Measurements from ENCODE around the gene ADCY4.
A peak's percentile ranks its signal among the peaks of the same experiment; 100 is the strongest.

Gene ADCY4

DNA sequence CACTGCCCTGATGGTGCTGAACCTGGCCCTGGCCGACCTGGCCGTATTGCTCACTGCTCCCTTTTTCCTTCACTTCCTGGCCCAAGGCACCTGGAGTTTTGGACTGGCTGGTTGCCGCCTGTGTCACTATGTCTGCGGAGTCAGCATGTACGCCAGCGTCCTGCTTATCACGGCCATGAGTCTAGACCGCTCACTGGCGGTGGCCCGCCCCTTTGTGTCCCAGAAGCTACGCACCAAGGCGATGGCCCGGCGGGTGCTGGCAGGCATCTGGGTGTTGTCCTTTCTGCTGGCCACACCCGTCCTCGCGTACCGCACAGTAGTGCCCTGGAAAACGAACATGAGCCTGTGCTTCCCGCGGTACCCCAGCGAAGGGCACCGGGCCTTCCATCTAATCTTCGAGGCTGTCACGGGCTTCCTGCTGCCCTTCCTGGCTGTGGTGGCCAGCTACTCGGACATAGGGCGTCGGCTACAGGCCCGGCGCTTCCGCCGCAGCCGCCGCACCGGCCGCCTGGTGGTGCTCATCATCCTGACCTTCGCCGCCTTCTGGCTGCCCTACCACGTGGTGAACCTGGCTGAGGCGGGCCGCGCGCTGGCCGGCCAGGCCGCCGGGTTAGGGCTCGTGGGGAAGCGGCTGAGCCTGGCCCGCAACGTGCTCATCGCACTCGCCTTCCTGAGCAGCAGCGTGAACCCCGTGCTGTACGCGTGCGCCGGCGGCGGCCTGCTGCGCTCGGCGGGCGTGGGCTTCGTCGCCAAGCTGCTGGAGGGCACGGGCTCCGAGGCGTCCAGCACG, 18.9 kb downstream of the ADCY4 start:
- no peak for DNase-seq (ENCODE audit: low spot score)

DNA sequence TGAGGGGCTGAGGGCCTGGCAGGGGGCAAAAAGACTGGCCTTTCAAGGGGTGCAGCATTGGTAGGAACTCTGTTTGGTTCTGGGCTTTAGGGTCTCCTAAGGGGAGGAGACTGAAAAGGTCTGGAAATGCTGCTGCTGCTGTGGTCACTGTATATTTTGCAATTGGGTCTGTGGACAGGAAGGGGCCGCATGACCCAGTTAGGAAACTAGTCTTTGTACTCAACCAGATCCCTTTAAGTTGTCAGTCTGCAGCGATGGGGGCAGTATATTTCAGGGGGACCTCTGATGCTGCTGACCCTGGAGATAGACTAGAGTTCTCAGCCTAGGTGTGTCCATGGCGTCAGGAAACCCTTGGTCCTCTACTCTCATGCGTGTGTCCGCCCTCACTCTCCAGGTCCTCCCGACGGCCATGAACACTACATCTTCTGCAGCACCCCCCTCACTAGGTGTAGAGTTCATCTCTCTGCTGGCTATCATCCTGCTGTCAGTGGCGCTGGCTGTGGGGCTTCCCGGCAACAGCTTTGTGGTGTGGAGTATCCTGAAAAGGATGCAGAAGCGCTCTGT, 19.5 kb downstream of the ADCY4 start:
- no peak for DNase-seq (ENCODE audit: low spot score)

DNA sequence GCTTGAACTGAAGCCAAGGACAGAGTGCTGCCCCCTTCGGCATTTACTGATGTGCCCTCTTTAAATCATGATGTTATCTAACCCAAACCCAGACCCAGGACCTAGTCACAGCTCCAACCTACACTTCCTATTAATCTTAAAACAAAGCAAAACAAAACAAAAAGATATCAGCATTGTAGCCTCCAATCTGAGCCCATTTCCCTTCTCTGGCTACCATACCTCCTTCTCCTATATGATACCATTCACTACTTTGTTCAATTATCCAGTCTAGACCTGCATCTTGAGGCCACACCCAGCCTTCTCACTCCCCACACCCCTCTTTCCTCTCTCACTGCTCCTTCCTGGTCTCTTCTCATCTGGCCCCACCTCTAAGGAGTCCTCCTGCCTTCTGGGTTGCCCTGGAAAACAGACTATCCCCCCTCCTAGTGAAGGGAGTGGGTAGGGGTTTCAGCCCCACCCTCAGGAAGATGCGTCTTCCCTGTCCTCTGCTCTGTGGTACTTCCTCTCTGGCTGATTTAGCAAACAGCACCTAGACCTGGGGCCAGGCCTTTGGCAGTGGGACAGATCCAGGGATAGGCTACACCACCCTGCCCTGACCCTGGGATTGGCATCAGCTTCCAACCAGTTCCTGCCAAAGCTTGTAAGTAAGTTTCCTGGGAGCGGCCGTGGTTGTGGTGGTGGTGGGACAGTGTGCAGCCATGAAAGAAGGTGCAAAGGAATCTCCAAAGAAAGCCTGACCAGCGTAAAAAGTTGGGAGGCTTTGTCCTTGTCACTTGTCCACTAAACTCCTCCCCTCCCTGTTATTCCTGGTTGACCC, 20.3 kb downstream of the ADCY4 start:
- no peak for DNase-seq (ENCODE audit: low spot score)

DNA sequence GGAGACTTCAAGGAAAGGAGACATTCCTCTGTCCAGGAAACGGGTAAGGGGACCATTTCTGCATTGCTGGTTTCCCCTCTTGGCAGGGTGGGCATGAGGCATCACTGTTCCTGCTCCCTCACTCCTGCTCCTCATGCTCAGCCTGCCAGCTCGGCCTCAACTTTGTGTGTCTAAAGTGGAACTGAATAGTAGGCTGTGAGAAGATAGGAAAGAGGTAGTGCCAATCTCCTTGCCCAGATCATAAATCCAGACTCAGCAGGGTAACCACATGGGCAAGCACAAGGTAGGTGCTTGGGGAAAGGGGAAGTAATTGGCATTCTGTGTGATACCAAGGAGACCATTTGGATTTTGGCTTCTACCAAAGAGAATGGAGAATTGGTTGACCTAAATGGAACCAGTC, 21.0 kb downstream of the ADCY4 start:
- no peak for DNase-seq (ENCODE audit: low spot score)

DNA sequence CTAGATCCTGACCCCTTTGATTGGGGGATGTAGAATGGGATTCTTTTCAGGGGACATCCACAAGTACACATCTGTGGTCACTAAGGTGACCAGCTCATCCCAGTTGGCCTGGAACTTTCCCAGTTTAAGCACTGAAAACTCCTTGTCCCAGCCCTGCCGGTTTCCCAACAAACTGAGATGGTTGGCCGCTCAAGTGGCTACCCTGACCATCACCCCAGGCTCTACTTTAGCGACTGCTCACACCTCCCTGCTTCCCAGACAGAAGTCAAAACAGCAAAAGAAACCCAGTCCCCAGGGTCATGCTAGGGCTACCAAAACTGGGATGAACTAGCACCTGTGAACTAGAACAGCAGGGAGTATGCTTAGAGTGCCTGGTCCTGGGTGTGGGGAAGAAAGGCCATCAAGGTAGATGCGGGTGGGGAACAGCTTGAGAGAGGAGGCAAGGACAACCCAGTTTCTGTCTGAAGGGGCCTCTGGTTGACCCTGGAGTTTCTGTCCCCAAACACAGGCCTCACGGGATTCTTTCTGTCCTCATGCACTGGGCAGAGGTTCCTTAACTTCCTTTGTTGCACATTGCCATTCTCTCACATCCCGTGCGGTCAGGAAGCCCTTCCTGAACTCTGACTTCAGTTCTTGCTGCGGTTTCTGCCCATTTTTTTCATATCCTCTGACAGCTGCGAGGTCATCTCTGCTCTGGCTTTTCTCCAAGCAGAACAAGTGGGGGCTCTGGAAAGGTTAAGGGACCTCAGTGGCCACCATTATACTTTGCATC, 21.9 kb downstream of the ADCY4 start:
- DNase-seq (ENCODE audit: low spot score): no peak

DNA sequence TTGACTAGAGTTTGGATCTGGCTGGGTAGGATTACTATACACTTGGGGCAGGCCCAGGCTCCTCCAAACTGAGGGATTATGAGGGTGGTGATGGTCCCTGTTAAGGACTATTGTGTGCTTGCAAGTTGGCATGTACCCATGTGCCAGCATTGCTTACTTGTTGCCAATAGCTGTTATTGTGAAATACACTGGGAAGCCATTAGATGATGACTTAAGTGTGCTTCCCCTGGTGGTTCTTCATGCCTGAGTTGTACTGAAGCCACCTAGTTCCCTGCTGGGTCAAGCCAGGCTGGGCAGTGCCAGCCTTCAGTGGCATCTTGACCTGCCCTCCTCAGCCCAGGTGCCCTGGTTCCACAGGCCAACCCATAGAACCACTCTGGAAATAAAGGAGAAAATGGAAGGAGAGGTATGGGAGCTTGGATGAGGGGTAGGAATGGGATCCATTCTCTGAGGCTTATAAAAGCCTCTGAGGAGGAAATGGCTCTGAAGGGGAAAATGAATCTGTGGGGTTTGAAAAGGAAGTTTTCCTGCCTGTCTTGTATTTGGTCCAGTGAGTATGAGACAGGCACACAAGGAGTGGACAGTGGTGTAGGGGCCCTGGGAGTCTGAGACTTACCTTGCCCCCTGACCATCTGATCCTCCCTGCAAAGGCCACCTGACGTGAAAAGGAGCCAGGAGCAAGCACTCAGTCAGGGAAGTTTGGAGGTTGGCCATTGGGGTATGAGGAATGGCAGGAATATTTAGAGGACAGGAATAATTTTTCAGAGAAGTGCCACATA, 22.8 kb downstream of the ADCY4 start:
- no peak for DNase-seq (ENCODE audit: low spot score)

DNA sequence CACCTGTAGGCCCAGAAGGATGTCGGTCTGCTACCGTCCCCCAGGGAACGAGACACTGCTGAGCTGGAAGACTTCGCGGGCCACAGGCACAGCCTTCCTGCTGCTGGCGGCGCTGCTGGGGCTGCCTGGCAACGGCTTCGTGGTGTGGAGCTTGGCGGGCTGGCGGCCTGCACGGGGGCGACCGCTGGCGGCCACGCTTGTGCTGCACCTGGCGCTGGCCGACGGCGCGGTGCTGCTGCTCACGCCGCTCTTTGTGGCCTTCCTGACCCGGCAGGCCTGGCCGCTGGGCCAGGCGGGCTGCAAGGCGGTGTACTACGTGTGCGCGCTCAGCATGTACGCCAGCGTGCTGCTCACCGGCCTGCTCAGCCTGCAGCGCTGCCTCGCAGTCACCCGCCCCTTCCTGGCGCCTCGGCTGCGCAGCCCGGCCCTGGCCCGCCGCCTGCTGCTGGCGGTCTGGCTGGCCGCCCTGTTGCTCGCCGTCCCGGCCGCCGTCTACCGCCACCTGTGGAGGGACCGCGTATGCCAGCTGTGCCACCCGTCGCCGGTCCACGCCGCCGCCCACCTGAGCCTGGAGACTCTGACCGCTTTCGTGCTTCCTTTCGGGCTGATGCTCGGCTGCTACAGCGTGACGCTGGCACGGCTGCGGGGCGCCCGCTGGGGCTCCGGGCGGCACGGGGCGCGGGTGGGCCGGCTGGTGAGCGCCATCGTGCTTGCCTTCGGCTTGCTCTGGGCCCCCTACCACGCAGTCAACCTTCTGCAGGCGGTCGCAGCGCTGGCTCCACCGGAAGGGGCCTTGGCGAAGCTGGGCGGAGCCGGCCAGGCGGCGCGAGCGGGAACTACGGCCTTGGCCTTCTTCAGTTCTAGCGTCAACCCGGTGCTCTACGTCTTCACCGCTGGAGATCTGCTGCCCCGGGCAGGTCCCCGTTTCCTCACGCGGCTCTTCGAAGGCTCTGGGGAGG, 23.9 kb downstream of the ADCY4 start, which contains the start of gene LTB4R:
Gene LTB4R, plus strand, starts transcription at position 857 of the 959 bp plus-strand sequence. CDS start 4,150 bp downstream, outside the sequence.
- peak; percentile 80 for DNase-seq (ENCODE audit: low spot score)

DNA sequence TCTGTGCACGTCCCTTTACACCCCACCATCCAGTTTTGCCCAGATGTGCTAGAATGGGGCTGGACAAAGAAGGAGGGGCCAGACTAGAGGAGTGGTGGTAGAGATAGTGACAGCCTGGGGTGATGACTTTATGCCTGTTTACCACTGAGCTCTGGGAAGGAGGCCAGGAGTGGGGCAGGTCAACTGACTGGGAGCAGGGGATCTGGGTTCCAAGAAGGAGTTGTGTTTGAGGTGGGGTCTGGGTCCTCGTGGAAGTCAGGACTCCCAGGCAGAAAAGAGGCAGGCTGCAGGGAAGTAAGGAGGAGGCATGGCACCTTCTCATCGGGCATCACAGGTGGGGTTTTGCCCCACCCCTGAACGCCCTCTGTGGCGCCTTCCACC, 24.6 kb downstream of the ADCY4 start:
- DNase-seq (ENCODE audit: low spot score): peak; percentile 77

DNA sequence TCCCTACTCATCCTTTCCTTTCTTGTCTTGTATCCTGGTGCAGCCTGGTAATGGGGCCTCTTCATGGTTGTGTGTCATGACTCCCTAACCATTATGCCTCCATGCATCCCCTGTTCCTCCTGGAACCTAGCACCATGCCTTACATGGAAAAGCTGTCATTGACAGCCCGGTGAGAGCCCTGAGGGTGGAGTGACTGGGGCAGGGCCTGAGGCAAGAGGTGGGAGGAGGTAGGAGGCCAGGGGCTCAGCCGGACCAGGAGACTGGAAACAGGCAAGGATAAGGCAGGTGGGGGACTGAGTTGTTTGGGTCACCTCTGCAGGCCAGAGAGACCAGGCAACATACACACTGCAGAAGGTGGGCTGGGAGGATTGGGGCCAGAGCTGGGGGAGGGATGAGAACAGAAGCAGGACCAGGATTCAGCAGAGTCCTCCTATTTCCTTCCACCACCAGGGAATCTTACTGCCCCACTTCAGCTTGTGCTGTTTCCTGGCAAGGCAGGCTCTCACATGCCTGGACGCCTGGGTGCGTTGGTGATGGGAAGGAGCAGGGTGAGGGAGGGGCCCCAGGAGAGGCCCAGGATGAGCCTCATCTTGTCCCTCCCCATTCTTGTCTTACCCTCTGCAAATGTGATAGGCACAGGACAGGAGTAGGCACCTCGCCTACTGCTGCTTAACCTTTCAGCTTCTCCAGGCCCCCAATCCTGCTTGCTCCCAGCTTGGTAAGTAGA, 25.2 kb downstream of the ADCY4 start, which contains the start of gene LTB4R2:
Gene LTB4R2, plus strand, starts transcription at position 603 of the 727 bp plus-strand sequence. CDS start 525 bp downstream, outside the sequence.
- no peak for DNase-seq (ENCODE audit: low spot score)

DNA sequence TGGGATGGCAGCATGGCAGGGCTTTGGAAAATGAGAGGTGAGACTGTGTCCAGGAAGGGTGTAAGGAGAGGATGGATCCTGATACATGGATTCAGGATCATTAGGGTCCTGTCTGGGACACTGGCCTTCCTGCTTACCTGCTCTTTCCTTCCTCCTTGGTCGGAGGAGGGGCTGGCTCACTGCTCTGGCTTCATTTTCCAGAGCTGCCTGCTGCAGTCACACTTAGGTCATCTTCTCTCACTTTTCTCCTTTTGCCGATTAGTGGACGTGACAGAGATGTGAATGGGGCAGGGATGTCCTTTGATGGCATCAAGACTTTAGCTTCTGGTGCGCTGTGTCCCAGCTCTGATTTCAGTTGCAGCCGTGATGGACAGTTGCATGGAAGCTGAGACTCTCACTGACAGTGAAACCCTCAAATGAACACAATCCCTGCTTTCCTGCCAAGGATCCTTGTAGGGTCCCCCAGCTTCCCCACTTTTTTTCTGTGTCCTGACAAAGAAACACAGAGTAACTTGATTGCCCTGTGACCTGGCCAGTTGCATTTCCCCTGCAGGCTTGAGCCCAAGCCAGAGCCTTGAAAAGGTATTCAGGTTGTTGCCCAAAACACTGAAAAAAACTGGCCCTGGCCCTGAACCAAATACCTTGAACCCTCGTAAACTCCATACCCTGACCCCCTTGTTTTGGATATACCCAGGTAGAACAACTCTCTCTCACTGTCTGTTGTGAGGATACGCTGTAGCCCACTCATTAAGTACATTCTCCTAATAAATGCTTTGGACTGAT, 26.3 kb downstream of the ADCY4 start:
- no peak for DNase-seq (ENCODE audit: low spot score)

DNA sequence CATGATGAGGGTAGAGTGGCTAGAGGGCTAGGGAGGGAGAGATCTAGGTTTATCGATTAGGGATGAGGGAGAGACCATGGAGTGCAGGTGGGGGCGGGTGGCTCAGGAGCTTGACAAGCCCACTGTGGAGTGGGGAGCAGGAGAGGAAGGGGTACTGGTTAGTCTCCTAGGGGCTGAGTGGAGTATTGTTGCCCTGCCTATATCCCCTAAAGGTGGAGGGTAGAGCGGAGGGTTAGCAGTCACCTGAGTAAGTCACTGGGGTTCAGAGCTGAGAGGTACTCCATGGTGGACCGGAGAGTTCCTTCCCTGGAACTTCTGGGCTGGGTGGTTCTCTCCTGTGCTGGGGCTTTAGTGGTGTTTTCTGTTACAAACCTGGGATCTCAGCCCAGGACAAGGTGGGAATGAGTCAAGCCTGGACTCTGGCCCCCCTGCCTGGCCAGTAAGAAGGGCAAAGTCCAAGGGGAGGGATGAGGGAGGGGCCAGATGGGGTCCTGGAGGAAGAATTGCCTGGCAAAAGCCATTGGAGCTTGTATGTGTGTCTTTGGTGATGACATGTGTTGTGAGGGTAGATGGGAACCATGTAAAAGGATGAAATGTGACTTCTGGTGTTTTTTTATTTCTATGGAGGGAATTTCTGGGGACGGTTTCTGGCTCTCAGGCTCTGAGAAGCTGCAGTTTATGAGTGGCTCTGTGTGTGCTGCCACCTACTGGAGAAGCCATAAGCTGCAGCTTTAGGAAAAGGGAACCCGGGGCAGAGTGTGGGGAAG, 27.1 kb downstream of the ADCY4 start, which contains the start of gene CIDEB:
Gene CIDEB, minus strand, starts transcription at position 403 of the 767 bp plus-strand sequence. Its CDS starts 119 bp downstream, at position 284.
- peak; percentile 78 for DNase-seq (ENCODE audit: low spot score)

DNA sequence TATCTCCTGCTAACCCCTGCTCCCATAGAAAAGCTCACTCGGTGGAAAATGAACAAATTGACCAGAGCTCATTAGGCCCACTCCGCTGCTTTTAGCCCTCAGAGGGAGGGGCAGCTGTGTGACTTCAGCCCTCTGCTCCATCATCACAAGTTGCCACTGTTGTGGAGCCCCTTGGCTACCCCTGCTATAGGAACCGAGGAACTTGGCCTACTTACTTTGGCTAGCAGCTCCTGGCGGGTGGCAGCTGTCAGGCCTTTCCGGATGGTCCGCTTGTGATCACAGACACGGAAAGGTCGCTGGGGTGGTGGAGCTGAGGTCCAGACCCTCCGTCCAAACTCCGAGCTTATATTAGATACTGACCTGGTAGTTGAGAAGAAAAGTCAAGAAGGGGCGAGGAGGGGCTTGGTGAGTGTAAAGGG, 27.7 kb downstream of the ADCY4 start:
- no peak for DNase-seq (ENCODE audit: low spot score)

DNA sequence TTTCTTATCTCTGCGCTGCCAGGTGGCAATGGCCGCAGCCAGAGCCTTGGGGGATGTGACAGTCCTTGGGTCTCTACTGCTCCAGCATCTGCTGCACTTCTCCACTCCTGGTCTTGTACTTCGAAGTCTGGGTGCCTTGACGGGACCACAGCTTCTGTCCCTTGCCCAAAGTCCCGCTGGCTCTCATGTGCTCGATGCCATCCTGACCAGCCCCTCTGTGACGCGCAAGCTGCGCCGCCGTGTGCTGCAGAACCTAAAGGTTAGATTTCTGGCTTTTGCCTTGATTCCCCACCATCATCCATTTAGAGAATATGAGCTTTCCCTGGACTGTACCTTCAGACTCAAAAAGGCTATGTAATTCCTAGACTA, 30.9 kb downstream of the ADCY4 start:
- DNase-seq (ENCODE audit: low spot score): no peak

DNA sequence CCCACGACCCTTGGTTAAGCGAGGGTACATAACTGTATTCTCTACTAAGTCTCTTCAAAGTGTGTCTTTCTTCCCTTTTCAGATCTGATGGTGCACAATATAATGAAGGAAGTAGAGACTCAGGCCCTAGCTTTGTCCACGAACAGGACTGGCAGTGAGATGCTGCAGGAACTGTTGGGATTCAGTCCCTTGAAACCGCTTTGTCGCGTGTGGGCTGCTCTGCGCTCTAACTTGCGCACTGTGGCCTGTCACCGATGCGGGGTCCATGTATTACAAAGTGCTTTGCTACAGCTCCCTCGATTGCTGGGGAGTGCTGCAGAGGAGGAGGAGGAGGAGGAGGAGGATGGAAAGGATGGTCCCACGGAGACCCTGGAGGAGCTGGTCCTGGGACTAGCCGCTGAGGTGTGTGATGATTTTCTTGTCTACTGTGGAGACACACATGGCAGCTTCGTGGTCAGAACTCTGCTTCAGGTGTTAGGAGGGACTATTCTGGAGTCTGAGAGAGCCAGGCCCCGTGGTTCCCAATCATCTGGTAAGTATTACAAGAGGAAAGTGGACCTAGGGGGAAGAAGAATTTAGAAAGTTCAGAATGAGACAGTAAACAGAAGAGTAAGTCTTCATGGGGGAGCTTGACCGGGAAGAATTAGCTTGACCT, 34.4 kb downstream of the ADCY4 start:
- DNase-seq (ENCODE audit: low spot score): no peak

DNA sequence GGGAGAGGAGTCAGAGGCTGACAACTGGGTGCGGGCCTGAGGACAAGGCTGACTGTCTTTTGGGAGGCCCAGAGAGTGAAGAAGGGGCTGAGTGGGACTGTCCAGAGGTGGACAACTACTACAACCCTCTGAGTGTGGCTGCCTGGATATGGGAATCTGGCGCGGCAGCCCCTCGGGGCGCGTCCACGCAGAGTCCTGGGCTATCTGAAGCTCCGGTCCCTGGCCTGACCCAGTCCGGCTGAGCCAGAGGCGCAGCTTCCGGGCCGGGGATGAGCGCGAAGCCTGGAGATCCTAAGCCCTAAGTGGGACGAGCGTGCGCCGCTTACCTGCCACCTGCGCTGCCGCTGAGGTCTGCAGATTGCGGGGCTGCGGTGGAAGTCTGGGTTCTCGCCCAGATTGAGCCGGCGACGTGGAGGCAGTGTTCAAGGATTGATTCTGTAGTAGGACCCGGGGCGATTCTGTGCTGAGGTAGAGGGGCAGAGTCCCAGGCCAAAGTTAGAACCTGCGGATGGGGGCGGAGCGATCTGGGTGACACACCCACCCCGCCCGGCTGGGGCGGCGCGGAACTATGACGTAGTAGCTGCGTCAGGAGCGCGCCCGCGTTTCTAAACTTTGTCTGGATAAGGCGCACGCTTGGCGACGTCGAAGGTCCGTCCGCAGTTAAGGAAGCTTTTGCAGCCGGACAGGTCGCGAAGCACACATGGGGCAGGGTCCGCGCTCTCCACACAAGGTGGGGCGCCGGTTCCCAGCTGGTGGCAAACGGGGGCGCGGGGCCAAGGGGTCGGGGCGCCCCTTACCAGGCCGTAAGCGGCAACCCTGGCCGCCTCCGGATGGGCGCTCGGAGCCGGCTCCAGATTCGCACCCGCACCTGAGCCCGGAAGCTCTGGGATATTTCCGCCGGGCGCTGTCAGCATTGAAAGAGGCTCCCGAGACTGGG, 35.3 kb downstream of the ADCY4 start, which contains the start of the genes DHRS1 and NOP9:
Gene DHRS1, minus strand, starts transcription at position 526 of the 937 bp plus-strand sequence. CDS start 674 bp downstream, outside the sequence.
Gene NOP9, plus strand, starts transcription at position 596 of the 937 bp plus-strand sequence. Its CDS starts 105 bp downstream, at position 701.
- DNase-seq (ENCODE audit: low spot score): peak; percentile 94

DNA sequence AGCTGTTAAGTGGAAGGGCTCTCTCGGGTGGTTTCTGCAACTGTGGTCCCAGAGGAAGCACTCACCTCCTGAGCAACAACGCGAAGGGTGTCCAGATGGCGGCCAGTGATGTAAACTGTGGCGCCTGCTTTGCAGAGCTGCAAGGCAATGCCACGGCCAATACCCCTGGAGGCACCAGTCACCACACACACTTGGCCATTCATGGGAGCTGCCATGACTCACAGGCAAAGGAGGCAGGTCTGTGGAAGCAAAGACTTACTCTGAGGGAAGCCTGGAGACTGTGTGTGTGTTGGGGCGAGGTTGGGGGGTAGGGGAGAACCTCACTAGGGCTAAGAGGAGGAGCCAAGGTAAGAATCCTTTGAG, 36.0 kb downstream of the ADCY4 start:
- peak; percentile 31 for DNase-seq (ENCODE audit: low spot score)
